MM.1S (cell line): ENCODE results near the gene ERC2.

Source experiments
- EZH2phosphoT487 ChIP-seq: fragments of 300-600 bp; sonication (generic); IDR thresholded peaks from 2 replicates; pipeline ENCODE4 v1.6.1; 2018; ENCODE audit warnings: antibody characterized with exemption, low read length
- TF ChIP-seq, protein P1 (sequence below): fragments of 300-600 bp; sonication (generic); IDR thresholded peaks from 2 replicates; pipeline ENCODE4 v1.5.1; 2016; ENCODE audit warnings: antibody characterized with exemption, low read length, mixed read lengths

DNA sequence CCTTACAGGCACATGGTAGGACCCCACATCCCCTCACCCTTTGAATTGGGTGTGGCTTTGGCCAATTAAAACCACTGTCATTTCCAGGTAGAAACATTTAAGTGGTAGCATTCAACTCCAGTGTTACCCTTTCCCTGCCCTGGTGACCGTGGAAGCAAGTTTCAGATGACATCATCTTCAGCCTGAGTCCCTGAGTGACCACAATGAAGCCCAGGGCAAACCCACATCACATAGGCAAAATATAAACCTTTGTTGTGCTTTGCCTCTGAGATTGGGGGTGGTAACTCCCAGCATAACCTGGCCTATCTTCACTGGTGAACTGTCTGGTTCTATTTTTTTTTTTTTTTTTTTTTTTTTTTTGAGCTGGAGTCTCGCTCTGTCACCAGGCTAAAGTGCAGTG lies 577.2 kb downstream of the ERC2 start:
- no peak for TF ChIP-seq EZH2phosphoT487
- TF ChIP-seq, protein P1, sequence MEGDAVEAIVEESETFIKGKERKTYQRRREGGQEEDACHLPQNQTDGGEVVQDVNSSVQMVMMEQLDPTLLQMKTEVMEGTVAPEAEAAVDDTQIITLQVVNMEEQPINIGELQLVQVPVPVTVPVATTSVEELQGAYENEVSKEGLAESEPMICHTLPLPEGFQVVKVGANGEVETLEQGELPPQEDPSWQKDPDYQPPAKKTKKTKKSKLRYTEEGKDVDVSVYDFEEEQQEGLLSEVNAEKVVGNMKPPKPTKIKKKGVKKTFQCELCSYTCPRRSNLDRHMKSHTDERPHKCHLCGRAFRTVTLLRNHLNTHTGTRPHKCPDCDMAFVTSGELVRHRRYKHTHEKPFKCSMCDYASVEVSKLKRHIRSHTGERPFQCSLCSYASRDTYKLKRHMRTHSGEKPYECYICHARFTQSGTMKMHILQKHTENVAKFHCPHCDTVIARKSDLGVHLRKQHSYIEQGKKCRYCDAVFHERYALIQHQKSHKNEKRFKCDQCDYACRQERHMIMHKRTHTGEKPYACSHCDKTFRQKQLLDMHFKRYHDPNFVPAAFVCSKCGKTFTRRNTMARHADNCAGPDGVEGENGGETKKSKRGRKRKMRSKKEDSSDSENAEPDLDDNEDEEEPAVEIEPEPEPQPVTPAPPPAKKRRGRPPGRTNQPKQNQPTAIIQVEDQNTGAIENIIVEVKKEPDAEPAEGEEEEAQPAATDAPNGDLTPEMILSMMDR: no peak
